ENCODE results near the gene NEB.

The NEB gene

GRCh38 chr2:151556121-151556520 lies 178.2 kb downstream of the NEB start:
- no peak for DNase-seq (ENCODE audit: low read depth in 2 of 2)

GRCh38 chr2:151552287-151552686 lies 182.0 kb downstream of the NEB start:
- no peak for DNase-seq (ENCODE audit: low read depth in 2 of 2)

GRCh38 chr2:151551556-151551955 lies 182.7 kb downstream of the NEB start:
- no peak for DNase-seq (ENCODE audit: low read depth in 2 of 2)

GRCh38 chr2:151549191-151549590 lies 185.1 kb downstream of the NEB start:
- no peak for DNase-seq (ENCODE audit: low read depth in 2 of 2)

GRCh38 chr2:151544449-151544848 lies 189.8 kb downstream of the NEB start:
- no peak for DNase-seq (ENCODE audit: low read depth in 2 of 2)

GRCh38 chr2:151543876-151544275 lies 190.4 kb downstream of the NEB start:
- DNase-seq (ENCODE audit: low read depth in 2 of 2) = no peak

- DNase-seq (ENCODE audit: low read depth in 2 of 2) = no peak
Observed at GRCh38 chr2:151534001-151534400, 200.3 kb downstream of the NEB start.

- DNase-seq (ENCODE audit: low read depth in 2 of 2) = no peak
Observed at GRCh38 chr2:151533127-151533526, 201.1 kb downstream of the NEB start.

- no peak for DNase-seq (ENCODE audit: low read depth in 2 of 2)
Observed at GRCh38 chr2:151526572-151527090, 207.6 kb downstream of the NEB start.

GRCh38 chr2:151525821-151526373 lies 208.4 kb downstream of the NEB start:
- DNase-seq (ENCODE audit: low read depth in 2 of 2) = no peak

- DNase-seq (ENCODE audit: low read depth in 2 of 2) = no peak
Observed at GRCh38 chr2:151523850-151524249, 210.4 kb downstream of the NEB start.

GRCh38 chr2:151522556-151522955 lies 211.7 kb downstream of the NEB start:
- no peak for DNase-seq (ENCODE audit: low read depth in 2 of 2)

- no peak for DNase-seq (ENCODE audit: low read depth in 2 of 2)
Observed at GRCh38 chr2:151520976-151521375, 213.3 kb downstream of the NEB start.

- DNase-seq (ENCODE audit: low read depth in 2 of 2) = no peak
Observed at GRCh38 chr2:151518802-151519201, 215.5 kb downstream of the NEB start.

- no peak for DNase-seq (ENCODE audit: low read depth in 2 of 2)
Observed at GRCh38 chr2:151508519-151508918, 225.8 kb downstream of the NEB start.

- no peak for DNase-seq (ENCODE audit: low read depth in 2 of 2)
Observed at GRCh38 chr2:151506170-151506569, 228.1 kb downstream of the NEB start.

- DNase-seq (ENCODE audit: low read depth in 2 of 2) = no peak
Observed at GRCh38 chr2:151498178-151498577, 236.1 kb downstream of the NEB start.

- no peak for DNase-seq (ENCODE audit: low read depth in 2 of 2)
Observed at GRCh38 chr2:151491496-151491895, 242.8 kb downstream of the NEB start.

- DNase-seq (ENCODE audit: low read depth in 2 of 2) = no peak
Observed at GRCh38 chr2:151490276-151490675, 244.0 kb downstream of the NEB start.

- no peak for DNase-seq (ENCODE audit: low read depth in 2 of 2)
Observed at GRCh38 chr2:151486053-151486452, 248.2 kb downstream of the NEB start.

- no peak for DNase-seq (ENCODE audit: low read depth in 2 of 2)
Observed at GRCh38 chr2:151484100-151484499, 250.2 kb downstream of the NEB start.

- DNase-seq (ENCODE audit: low read depth in 2 of 2) = no peak
Observed at GRCh38 chr2:151483546-151483945, 250.7 kb downstream of the NEB start.

GRCh38 chr2:151482171-151482725 lies 252.0 kb downstream of the NEB start:
- DNase-seq (ENCODE audit: low read depth in 2 of 2) = no peak

GRCh38 chr2:151481744-151482143 lies 252.5 kb downstream of the NEB start:
- DNase-seq (ENCODE audit: low read depth in 2 of 2) = no peak

Data from stimulated activated CD8-positive, alpha-beta memory T cell treated with anti-CD3 and anti-CD28 coated beads, Interleukin-15, amount 100 ng/mL, for 4 hours (primary cell).